HEK293 (cell line): ENCODE measurements around the gene HLA-DMA.

ENCODE experiments used
- CTCF ChIA-PET: fragments of 350-600 bp; formaldehyde crosslinking; extraction: SDS; loops from one replicate; lab custom pipeline; 2021; ENCODE audit warnings: antibody characterized with exemption; lab: Yijun Ruan, JAX
- POLR2A ChIA-PET: fragments of 300-600 bp; formaldehyde crosslinking; extraction: SDS; loops from one replicate; lab custom pipeline; 2020; ENCODE audit warnings: antibody characterized with exemption, inconsistent platforms; lab: Yijun Ruan, JAX
- H3K27ac ChIP-seq: fragments of 200-500 bp; sonication (Bioruptor generic); 2 replicates; pipeline ENCODE4 v1.5.1; 2014; ENCODE audit warnings: low read depth, low read length, control low read depth, inconsistent platforms; ENCODE audit errors: extremely low read depth
- H3K36me3 ChIP-seq, 2 experiments: fragments of 200-500 bp in 1 of 2; sonication (Bioruptor generic) in 1 of 2; 1 replicate in 1 of 2; 2 replicates in 1 of 2; pipeline ENCODE4 v1.5.1; 2014 to 2017; ENCODE audit warnings: inconsistent platforms in 2 of 2, low read length in 2 of 2; ENCODE audit not compliant: control insufficient read depth in 2 of 2, insufficient read depth in 1 of 2
- H3K4me1 ChIP-seq: fragments of 200-500 bp; sonication (Bioruptor generic); 2 replicates; pipeline ENCODE4 v1.5.1; 2014; ENCODE audit warnings: mild to moderate bottlenecking, low read length, inconsistent platforms; ENCODE audit not compliant: control insufficient read depth, insufficient read depth
- H3K4me3 ChIP-seq: 2 replicates; pipeline ENCODE4 v1.5.1; 2011; ENCODE audit warnings: low read depth, mild to moderate bottlenecking, control low read depth, low read length, moderate library complexity
- H3K9me3 ChIP-seq: fragments of 200-500 bp; sonication (Bioruptor generic); 2 replicates; pipeline ENCODE4 v1.5.1; 2014; ENCODE audit warnings: low read depth, low read length, inconsistent platforms; ENCODE audit not compliant: control insufficient read depth, insufficient read depth
- BCL11A ChIP-seq: fragments of 450-650 bp; formaldehyde crosslinking; IDR thresholded peaks from 2 replicates; pipeline ENCODE4 v1.5.1; 2016; ENCODE audit warnings: low read depth, missing biosample characterization, missing genetic modification characterization
- MZF1 ChIP-seq: fragments of 450-650 bp; formaldehyde crosslinking; IDR thresholded peaks from 2 replicates; pipeline ENCODE4 v1.5.1; 2017; ENCODE audit warnings: missing biosample characterization, missing genetic modification characterization, borderline replicate concordance
- OSR2 ChIP-seq: fragments of 450-650 bp; formaldehyde crosslinking; IDR thresholded peaks from 2 replicates; pipeline ENCODE4 v1.5.1; 2016; ENCODE audit warnings: missing biosample characterization, missing genetic modification characterization
- ZBTB48 ChIP-seq: fragments of 450-650 bp; formaldehyde crosslinking; IDR thresholded peaks from 2 replicates; pipeline ENCODE4 v1.5.1; 2016; ENCODE audit warnings: missing biosample characterization, missing genetic modification characterization
- ZNF121 ChIP-seq: fragments of 450-650 bp; formaldehyde crosslinking; IDR thresholded peaks from 2 replicates; pipeline ENCODE4 v1.5.1; 2016; ENCODE audit warnings: missing biosample characterization, missing genetic modification characterization
- ZNF169 ChIP-seq: fragments of 450-650 bp; formaldehyde crosslinking; IDR thresholded peaks from 2 replicates; pipeline ENCODE4 v1.5.1; 2016; ENCODE audit warnings: missing biosample characterization, missing genetic modification characterization
- ZNF596 ChIP-seq: fragments of 450-650 bp; IDR thresholded peaks from 2 replicates; pipeline ENCODE4 v1.5.0; 2018; ENCODE audit warnings: missing biosample characterization, mild to moderate bottlenecking, missing genetic modification characterization, moderate library complexity
- ZNF623 ChIP-seq: fragments of 450-650 bp; formaldehyde crosslinking; IDR thresholded peaks from 2 replicates; pipeline ENCODE4 v1.5.1; 2016; ENCODE audit warnings: missing biosample characterization, missing genetic modification characterization
- ZNF670 ChIP-seq: fragments of 450-650 bp; formaldehyde crosslinking; IDR thresholded peaks from 2 replicates; pipeline ENCODE4 v1.5.1; 2016; ENCODE audit warnings: missing biosample characterization, missing genetic modification characterization, low read depth
- ZNF707 ChIP-seq: fragments of 450-650 bp; formaldehyde crosslinking; IDR thresholded peaks from 2 replicates; pipeline ENCODE4 v1.5.1; 2016; ENCODE audit warnings: missing biosample characterization, missing genetic modification characterization
- ZNF768 ChIP-seq: fragments of 450-650 bp; formaldehyde crosslinking; IDR thresholded peaks from 2 replicates; pipeline ENCODE4 v1.5.1; 2018; ENCODE audit warnings: missing biosample characterization, mild to moderate bottlenecking, missing genetic modification characterization
- ZNF830 ChIP-seq: fragments of 450-650 bp; IDR thresholded peaks from 2 replicates; pipeline ENCODE4 v1.5.0; 2018; ENCODE audit warnings: missing biosample characterization, missing genetic modification characterization, low read depth, mild to moderate bottlenecking, moderate library complexity
- ZNF837 ChIP-seq: fragments of 450-650 bp; formaldehyde crosslinking; IDR thresholded peaks from 2 replicates; pipeline ENCODE4 v1.5.1; 2016; ENCODE audit warnings: missing biosample characterization, missing genetic modification characterization
- TF ChIP-seq, protein P1 (sequence below): fragments of 450-650 bp; formaldehyde crosslinking; IDR thresholded peaks from 2 replicates; pipeline ENCODE4 v1.5.1; 2016; ENCODE audit warnings: missing biosample characterization, missing genetic modification characterization
- TF ChIP-seq, protein P2 (sequence below): fragments of 450-650 bp; formaldehyde crosslinking; IDR thresholded peaks from 2 replicates; pipeline ENCODE4 v1.5.1; 2016; ENCODE audit warnings: missing biosample characterization, missing genetic modification characterization, borderline replicate concordance
- TF ChIP-seq, protein P3 (sequence below): sonication (generic); formaldehyde crosslinking; IDR thresholded peaks from 2 replicates; pipeline ENCODE4 v1.8.1; 2022; ENCODE audit warnings: mild to moderate bottlenecking, moderate library complexity, missing genetic modification reagents
- TF ChIP-seq, protein P4 (sequence below): fragments of 450-650 bp; formaldehyde crosslinking; IDR thresholded peaks from 2 replicates; pipeline ENCODE4 v1.5.1; 2016; ENCODE audit warnings: missing biosample characterization, missing genetic modification characterization
- TF ChIP-seq, protein P5 (sequence below): fragments of 450-650 bp; formaldehyde crosslinking; IDR thresholded peaks from 2 replicates; pipeline ENCODE4 v1.5.1; 2016; ENCODE audit warnings: missing biosample characterization, missing genetic modification characterization

Gene HLA-DMA

DNA sequence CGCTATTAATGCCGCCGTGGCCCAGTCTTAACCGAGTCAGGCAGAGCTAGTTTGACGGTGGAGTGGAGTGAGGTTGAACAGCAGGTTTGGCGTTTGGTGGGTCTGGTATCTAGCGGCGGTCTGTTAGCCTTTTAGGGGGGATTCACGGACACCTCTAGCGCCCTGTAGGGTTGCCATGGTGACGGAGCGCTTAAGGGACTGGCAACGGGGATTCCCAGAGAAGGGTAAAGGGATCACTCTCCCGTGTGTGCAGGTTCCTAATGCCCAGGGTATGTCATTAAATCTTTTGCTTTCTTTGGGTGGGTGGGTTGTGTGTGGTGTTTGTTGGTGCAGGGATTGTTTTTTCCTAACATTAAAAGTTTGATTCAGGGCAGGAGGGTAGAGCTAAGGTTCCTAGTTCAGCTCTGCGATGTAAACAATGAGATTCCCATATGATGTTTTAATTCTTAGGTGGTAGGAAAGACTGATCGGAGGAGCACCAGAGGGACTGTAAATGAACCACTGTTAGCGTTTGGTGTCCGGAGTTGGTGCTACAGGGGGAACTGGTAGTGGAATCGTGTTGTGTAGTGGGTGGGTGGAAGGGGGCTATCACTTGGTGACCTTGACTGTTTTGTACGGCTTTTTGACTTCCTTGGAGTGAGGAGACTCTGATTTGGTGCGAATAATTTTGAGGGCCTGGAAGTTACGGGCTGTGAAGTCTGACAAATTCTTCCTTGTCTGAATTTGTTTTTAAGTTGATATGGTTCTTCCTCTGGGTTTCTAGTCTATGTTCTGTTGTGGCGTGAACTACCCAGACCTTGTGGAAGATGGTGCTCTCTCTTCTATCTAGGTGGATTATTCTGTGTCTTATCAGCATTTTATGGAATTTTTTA, 20.5 kb upstream of the HLA-DMA start (continued):
- TF ChIP-seq, protein P1, sequence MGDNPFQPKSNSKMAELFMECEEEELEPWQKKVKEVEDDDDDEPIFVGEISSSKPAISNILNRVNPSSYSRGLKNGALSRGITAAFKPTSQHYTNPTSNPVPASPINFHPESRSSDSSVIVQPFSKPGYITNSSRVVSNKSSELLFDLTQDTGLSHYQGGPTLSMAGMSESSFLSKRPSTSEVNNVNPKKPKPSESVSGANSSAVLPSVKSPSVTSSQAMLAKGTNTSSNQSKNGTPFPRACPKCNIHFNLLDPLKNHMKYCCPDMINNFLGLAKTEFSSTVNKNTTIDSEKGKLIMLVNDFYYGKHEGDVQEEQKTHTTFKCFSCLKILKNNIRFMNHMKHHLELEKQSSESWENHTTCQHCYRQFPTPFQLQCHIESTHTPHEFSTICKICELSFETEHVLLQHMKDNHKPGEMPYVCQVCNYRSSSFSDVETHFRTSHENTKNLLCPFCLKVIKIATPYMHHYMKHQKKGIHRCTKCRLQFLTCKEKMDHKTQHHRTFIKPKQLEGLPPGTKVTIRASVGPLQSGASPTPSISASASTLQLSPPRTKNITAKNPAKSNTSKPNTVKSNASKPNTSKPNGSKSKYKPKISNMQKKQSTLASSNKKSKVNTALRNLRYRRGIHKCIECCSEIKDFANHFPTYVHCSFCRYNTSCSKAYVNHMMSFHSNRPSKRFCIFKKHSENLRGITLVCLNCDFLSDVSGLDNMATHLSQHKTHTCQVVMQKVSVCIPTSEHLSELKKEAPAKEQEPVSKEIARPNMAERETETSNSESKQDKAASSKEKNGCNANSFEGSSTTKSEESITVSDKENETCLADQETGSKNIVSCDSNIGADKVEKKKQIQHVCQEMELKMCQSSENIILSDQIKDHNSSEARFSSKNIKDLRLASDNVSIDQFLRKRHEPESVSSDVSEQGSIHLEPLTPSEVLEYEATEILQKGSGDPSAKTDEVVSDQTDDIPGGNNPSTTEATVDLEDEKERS, result no peak
- no peak for TF ChIP-seq ZNF623 (tag by site-specific recombination)
- TF ChIP-seq, protein P2, sequence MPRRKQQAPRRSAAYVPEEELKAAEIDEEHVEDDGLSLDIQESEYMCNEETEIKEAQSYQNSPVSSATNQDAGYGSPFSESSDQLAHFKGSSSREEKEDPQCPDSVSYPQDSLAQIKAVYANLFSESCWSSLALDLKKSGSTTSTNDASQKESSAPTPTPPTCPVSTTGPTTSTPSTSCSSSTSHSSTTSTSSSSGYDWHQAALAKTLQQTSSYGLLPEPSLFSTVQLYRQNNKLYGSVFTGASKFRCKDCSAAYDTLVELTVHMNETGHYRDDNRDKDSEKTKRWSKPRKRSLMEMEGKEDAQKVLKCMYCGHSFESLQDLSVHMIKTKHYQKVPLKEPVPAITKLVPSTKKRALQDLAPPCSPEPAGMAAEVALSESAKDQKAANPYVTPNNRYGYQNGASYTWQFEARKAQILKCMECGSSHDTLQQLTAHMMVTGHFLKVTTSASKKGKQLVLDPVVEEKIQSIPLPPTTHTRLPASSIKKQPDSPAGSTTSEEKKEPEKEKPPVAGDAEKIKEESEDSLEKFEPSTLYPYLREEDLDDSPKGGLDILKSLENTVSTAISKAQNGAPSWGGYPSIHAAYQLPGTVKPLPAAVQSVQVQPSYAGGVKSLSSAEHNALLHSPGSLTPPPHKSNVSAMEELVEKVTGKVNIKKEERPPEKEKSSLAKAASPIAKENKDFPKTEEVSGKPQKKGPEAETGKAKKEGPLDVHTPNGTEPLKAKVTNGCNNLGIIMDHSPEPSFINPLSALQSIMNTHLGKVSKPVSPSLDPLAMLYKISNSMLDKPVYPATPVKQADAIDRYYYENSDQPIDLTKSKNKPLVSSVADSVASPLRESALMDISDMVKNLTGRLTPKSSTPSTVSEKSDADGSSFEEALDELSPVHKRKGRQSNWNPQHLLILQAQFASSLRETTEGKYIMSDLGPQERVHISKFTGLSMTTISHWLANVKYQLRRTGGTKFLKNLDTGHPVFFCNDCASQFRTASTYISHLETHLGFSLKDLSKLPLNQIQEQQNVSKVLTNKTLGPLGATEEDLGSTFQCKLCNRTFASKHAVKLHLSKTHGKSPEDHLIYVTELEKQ, result no peak
- TF ChIP-seq, all 188 proteins: peak for 11

DNA sequence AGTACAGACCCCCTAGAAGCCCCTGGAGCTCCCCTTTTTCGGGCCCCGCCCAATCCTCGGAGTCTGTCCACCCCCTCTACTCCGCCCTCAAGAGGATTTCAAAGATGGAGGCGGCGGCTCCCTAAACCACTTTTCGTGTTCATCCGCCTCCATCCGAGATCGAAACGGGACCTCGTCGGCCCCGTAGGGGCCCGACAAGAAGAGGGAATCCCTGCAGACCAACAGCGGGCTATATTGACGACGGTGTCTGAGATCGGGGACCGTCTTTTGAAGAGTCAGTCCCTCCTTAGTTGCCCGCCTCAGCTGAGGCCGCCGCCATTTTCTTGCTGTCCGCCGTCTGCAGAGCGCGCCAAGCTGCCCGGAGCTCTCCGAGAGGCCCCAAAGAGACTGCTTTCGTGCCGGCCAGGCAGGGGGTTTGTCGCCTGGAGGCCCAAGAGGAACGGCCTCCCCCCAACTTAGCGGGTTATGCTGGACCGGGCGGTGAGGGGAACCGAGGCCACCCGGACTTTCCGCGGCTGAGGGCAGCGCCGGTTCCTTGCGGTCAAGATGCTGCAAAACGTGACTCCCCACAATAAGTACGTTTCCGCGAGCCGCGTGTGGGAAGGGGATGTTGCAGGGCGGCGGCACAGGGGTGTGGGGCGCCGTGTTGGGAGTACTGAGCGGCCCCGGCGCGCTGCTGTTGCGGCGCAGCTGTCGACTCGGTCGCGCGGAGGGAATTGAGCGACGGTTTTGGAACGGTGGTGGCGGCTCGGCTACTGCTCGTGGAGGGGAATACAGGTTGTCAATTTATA, 19.7 kb upstream of the HLA-DMA start:
- CTCF ChIA-PET, result interaction anchor here (0.7 to 18.0 kb wide), 12 partner anchors 10 to 1078 kb away, joined by 3 to 344 read pairs (median 7); partner anchors contain the start of gene HLA-DMA
- TF ChIP-seq BCL11A (tag by site-specific recombination) (no peak; the same call in 1 of the 2 replicates), ZNF169 (tag by site-specific recombination) (no peak), ZNF707 (no peak), OSR2 (no peak), ZNF596 (tag by site-specific recombination) (peak; percentile 69; the same call in 1 of the 2 replicates), ZNF670 (no peak), ZNF768 (tag by site-specific recombination) (no peak; the same call in 1 of the 2 replicates), ZNF830 (tag by site-specific recombination) (no peak), MZF1 (tag by site-specific recombination) (peak; percentile 25; the same call in 1 of the 2 replicates), ZBTB48 (tag by site-specific recombination) (peak; percentile 33), ZNF121 (tag by site-specific recombination) (peak; percentile 50; the same call in 1 of the 2 replicates), ZNF837 (tag by site-specific recombination) (no peak; the same call in none of the 2 replicates)
- TF ChIP-seq, protein P3, sequence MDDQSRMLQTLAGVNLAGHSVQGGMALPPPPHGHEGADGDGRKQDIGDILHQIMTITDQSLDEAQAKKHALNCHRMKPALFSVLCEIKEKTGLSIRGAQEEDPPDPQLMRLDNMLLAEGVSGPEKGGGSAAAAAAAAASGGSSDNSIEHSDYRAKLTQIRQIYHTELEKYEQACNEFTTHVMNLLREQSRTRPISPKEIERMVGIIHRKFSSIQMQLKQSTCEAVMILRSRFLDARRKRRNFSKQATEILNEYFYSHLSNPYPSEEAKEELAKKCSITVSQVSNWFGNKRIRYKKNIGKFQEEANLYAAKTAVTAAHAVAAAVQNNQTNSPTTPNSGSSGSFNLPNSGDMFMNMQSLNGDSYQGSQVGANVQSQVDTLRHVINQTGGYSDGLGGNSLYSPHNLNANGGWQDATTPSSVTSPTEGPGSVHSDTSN (CRISPR knock-in tag), result peak; percentile 88
- TF ChIP-seq, protein P4, sequence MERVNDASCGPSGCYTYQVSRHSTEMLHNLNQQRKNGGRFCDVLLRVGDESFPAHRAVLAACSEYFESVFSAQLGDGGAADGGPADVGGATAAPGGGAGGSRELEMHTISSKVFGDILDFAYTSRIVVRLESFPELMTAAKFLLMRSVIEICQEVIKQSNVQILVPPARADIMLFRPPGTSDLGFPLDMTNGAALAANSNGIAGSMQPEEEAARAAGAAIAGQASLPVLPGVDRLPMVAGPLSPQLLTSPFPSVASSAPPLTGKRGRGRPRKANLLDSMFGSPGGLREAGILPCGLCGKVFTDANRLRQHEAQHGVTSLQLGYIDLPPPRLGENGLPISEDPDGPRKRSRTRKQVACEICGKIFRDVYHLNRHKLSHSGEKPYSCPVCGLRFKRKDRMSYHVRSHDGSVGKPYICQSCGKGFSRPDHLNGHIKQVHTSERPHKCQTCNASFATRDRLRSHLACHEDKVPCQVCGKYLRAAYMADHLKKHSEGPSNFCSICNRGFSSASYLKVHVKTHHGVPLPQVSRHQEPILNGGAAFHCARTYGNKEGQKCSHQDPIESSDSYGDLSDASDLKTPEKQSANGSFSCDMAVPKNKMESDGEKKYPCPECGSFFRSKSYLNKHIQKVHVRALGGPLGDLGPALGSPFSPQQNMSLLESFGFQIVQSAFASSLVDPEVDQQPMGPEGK (tag by site-specific recombination), result 0 out of 2 replicates have a peak, but pooled peaks have one; percentile 1
- TF ChIP-seq, protein P5, sequence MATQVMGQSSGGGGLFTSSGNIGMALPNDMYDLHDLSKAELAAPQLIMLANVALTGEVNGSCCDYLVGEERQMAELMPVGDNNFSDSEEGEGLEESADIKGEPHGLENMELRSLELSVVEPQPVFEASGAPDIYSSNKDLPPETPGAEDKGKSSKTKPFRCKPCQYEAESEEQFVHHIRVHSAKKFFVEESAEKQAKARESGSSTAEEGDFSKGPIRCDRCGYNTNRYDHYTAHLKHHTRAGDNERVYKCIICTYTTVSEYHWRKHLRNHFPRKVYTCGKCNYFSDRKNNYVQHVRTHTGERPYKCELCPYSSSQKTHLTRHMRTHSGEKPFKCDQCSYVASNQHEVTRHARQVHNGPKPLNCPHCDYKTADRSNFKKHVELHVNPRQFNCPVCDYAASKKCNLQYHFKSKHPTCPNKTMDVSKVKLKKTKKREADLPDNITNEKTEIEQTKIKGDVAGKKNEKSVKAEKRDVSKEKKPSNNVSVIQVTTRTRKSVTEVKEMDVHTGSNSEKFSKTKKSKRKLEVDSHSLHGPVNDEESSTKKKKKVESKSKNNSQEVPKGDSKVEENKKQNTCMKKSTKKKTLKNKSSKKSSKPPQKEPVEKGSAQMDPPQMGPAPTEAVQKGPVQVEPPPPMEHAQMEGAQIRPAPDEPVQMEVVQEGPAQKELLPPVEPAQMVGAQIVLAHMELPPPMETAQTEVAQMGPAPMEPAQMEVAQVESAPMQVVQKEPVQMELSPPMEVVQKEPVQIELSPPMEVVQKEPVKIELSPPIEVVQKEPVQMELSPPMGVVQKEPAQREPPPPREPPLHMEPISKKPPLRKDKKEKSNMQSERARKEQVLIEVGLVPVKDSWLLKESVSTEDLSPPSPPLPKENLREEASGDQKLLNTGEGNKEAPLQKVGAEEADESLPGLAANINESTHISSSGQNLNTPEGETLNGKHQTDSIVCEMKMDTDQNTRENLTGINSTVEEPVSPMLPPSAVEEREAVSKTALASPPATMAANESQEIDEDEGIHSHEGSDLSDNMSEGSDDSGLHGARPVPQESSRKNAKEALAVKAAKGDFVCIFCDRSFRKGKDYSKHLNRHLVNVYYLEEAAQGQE, result peak; percentile 7; the same call in 1 of the 2 replicates

More for the DNA sequence above, 19.7 kb upstream of the HLA-DMA start:
- peaks cover 22% of the 10 kb centered on the region for H3K4me1 ChIP-seq
- POLR2A ChIA-PET, result interaction anchor here (0.5 to 11.3 kb wide), 86 partner anchors 10 to 1820 kb away, joined by 3 to 405 read pairs (median 6); partner anchors contain the start of genes AGPAT1, ATF6B, B3GALT4 and BAG6
- no peaks in the 10 kb centered on the region for H3K9me3 ChIP-seq
- peak overlapping the region; percentile 99 for H3K27ac ChIP-seq
- H3K36me3 ChIP-seq, result peaks cover 40 to 67% of the 10 kb centered on the region in 2 experiments
- peak overlapping the region; percentile 97 for H3K4me3 ChIP-seq
